ENCODE data around the gene LYRM2.

LYRM2 gene

GRCh38 chr6:89662659-89663223 is 24.2 kb upstream of the LYRM2 start:
- H3K27ac ChIP-seq = no peak overlapping the region
- TF ChIP-seq, protein P1, sequence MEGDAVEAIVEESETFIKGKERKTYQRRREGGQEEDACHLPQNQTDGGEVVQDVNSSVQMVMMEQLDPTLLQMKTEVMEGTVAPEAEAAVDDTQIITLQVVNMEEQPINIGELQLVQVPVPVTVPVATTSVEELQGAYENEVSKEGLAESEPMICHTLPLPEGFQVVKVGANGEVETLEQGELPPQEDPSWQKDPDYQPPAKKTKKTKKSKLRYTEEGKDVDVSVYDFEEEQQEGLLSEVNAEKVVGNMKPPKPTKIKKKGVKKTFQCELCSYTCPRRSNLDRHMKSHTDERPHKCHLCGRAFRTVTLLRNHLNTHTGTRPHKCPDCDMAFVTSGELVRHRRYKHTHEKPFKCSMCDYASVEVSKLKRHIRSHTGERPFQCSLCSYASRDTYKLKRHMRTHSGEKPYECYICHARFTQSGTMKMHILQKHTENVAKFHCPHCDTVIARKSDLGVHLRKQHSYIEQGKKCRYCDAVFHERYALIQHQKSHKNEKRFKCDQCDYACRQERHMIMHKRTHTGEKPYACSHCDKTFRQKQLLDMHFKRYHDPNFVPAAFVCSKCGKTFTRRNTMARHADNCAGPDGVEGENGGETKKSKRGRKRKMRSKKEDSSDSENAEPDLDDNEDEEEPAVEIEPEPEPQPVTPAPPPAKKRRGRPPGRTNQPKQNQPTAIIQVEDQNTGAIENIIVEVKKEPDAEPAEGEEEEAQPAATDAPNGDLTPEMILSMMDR (IDR thresholded peaks at IDR 0.05) = no peak
- no peak for TF ChIP-seq ZFX (IDR thresholded peaks at IDR 0.05; ENCODE audit: borderline replicate concordance)

DNA sequence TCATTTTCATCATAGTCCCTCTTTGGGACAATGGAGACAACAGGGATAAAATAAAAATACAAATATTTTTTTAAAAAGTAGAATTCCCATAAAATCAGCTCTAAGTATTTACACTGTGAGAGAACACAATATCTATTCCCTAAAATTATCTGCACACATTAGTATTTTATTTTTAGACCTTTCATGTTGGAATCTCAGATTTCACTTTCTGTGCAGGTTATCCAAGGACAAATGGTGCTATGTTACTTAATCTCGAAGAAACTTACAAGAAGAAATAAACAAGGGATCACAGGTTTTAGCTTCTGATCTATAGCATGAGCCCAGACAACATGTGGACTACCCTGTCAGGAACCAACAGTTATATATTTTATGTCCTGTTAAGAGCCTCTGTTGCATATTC is 23.0 kb upstream of the LYRM2 start:
- no peak for TF ChIP-seq ZFX (IDR thresholded peaks at IDR 0.05; ENCODE audit: borderline replicate concordance)
- TF ChIP-seq, protein P1 (IDR thresholded peaks at IDR 0.05) = no peak

GRCh38 chr6:89660981-89661380 is 22.4 kb upstream of the LYRM2 start:
- TF ChIP-seq, protein P1 (IDR thresholded peaks at IDR 0.05) = no peak
- no peak for TF ChIP-seq ZFX (IDR thresholded peaks at IDR 0.05; ENCODE audit: borderline replicate concordance)
- no peak overlapping the region for H3K27ac ChIP-seq

More for the DNA sequence above, 23.0 kb upstream of the LYRM2 start:
- no peak overlapping the region for H3K27ac ChIP-seq

GRCh38 chr6:89657445-89658158 is 19.1 kb upstream of the LYRM2 start:
- TF ChIP-seq ZFX (IDR thresholded peaks at IDR 0.05; ENCODE audit: borderline replicate concordance) = no peak
- TF ChIP-seq, protein P1 (IDR thresholded peaks at IDR 0.05) = no peak
- H3K27ac ChIP-seq = no peak overlapping the region

- TF ChIP-seq ZFX (IDR thresholded peaks at IDR 0.05; ENCODE audit: borderline replicate concordance) = no peak
- TF ChIP-seq, protein P1 (IDR thresholded peaks at IDR 0.05) = no peak
- H3K27ac ChIP-seq = no peak overlapping the region
Measured at GRCh38 chr6:89655122-89655521, 16.6 kb upstream of the LYRM2 start.

DNA sequence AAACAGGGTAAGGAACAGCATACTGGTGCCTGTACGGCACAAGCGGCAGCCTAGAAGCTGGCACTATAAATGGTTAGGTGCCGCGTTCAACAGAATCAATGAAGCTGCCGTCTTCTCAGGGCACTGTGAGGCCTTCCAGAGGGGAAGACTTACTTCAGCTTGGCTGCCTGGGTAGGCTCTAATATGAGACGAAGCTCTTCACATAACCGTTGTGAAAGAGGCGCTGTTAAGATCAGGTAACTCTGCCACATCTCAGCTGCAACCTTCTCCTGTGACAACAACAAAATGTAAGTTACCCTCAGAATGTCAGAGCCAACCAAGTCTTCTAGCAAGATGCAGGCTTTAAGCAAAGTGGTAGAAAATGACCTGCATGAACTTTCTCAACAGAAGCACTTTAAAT is 12.0 kb upstream of the LYRM2 start:
- TF ChIP-seq, protein P1 (IDR thresholded peaks at IDR 0.05) = no peak
- TF ChIP-seq ZFX (IDR thresholded peaks at IDR 0.05; ENCODE audit: borderline replicate concordance) = no peak
- no peak overlapping the region for H3K27ac ChIP-seq

- TF ChIP-seq, protein P1 (IDR thresholded peaks at IDR 0.05) = no peak
- TF ChIP-seq ZFX (IDR thresholded peaks at IDR 0.05; ENCODE audit: borderline replicate concordance) = no peak
Measured at GRCh38 chr6:89649682-89650081, 11.1 kb upstream of the LYRM2 start.

More at GRCh38 chr6:89649682-89650081, 11.1 kb upstream of the LYRM2 start:
- no peak overlapping the region for H3K27ac ChIP-seq

Data from 22Rv1 (cell line).